GM12865 (cell line): ENCODE measurements around the gene HHIP.

ENCODE experiments used
- DNase-seq: peaks from one replicate; pipeline ENCODE4 v3.0.0; 2010; ENCODE audit warnings: low read depth
- H3K4me3 ChIP-seq: 2 replicates; pipeline ENCODE4 v1.5.1; 2011; ENCODE audit warnings: mild to moderate bottlenecking, low read depth, low read length, control low read depth
- CTCF ChIP-seq: IDR thresholded peaks from 2 replicates; pipeline ENCODE4 v1.5.1; 2011; ENCODE audit warnings: low read length, control low read depth, low read depth, inconsistent platforms; ENCODE audit not compliant: insufficient read depth; ENCODE audit errors: missing control alignments

The HHIP gene

GRCh38 chr4:144645631-144646522 is at the start of gene HHIP:
HHIP (plus strand) TSS chr4:144646156; CDS start chr4:144646676, 520 bp downstream.
- no peak for DNase-seq
- H3K4me3 ChIP-seq: peak within 1 kb of the TSS; percentile 6
- no peak for TF ChIP-seq CTCF

GRCh38 chr4:144597171-144597570 is 48.8 kb upstream of the HHIP start:
- no peak for TF ChIP-seq CTCF
- no peak overlapping the region for H3K4me3 ChIP-seq
- no peak for DNase-seq

- H3K4me3 ChIP-seq: no peak overlapping the region
- DNase-seq: no peak
- TF ChIP-seq CTCF: no peak
These were observed 46.3 kb upstream of the HHIP start for GRCh38 chr4:144599621-144600020.

- TF ChIP-seq CTCF: peak; percentile 52
- H3K4me3 ChIP-seq: no peak overlapping the region
- DNase-seq: peak; percentile 18
These were observed 34.1 kb upstream of the HHIP start for GRCh38 chr4:144611850-144612249.

GRCh38 chr4:144614850-144615585 is 30.9 kb upstream of the HHIP start:
- no peak for TF ChIP-seq CTCF
- H3K4me3 ChIP-seq: no peak overlapping the region
- no peak for DNase-seq

GRCh38 chr4:144621681-144622080 is 24.3 kb upstream of the HHIP start:
- no peak for TF ChIP-seq CTCF
- no peak overlapping the region for H3K4me3 ChIP-seq
- DNase-seq: no peak
